Stimulated activated CD4-positive, alpha-beta T cell treated with anti-CD3 and anti-CD28 coated beads, TNF-alpha, amount 100 ng/mL, for 4 hours (primary cell): ENCODE measurements around the gene EHD3.

Experiments used
- DNase-seq, 3 experiments: peaks; one replicate each; pipeline ENCODE4 v3.0.0-alpha.2; 2020; ENCODE audit warnings: low read depth in 3 of 3

Gene EHD3

GRCh38 chr2:31236433-31237205 lies 2.7 kb downstream of the EHD3 start:
- DNase-seq = no peak

- DNase-seq = no peak
Observed at GRCh38 chr2:31237348-31238017, 3.5 kb downstream of the EHD3 start.

- no peak for DNase-seq
Observed at GRCh38 chr2:31238126-31238905, 4.4 kb downstream of the EHD3 start.

DNA sequence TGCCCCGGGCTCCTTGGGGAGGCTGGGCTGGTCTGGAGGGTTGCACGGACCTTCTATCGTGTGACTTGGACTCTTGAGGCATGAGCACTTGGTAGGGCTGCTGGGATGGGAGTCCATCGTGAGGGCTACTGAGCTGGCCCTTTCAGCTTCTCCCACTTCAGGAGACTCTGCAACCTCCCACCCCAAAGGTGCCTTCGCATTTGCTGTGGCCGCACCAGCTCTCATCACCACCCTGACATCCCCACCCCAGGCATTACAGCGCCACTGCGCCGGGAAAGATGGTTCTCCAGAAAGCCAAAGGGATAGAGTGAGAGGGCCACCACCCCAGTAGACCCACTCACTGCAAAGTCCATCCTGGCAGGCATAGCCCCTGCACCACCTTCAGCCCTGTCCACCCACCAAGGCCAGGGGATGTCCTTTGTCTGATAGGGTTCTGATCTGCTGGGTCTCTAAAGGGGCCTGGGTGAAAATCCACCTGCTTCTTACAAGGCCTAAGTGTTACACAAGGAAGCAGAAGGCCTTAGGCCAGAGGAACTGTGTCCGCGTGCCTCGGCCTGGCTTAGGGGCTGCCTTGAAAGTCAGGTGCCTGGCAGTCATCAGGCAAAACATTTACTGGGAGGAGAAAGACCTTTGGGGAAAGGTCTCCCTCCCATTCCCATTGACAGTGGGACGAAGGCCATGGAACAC lies 5.1 kb downstream of the EHD3 start:
- DNase-seq = no peak

- DNase-seq = no peak
Observed at GRCh38 chr2:31239593-31240177, 5.7 kb downstream of the EHD3 start.

DNA sequence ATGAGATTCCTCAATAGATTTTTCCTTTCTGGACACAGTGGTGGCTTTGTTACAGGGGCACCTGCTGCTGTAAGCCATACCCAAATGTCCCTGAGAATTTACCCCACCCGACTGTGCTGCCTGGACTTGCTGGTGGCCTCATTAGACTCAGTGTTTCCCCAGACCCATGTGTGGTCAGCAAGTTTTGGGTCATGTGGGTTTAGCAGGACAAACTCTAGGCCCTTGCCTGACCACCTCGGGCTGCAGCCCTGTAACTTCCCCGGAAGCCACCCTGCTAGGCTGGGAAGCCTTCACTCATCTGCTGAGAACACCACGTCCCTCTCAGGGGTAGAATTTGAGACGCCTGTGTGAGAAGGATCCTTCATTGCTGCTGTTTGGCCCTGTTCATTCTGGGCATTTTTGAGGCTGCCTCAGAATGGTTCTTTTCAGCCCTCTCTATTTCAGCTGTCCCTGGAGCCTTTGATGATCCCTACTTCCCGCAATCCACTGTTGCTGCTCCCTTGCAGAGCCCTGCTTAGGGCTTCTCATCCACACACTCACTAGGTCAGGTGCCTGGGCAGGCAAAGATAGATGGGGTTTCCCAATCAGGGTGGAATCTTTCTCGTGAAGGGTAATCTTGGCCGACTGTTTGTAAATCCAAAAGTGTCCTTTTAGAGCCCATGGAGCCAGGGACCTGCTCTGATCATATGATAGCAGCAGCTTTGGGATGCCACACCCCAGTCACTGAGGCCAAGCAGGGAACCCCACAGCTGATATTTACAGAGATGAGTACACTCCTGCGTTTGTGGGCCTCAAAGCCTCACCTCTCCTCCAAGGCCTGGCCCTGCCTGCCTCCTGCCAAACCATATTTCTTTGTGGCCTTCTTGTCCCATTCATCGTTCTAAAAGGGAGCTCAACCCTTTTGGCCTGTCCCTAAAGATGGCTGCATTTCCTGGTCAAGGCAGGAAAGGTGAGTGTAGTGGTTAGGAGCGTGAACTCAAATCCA lies 6.7 kb downstream of the EHD3 start:
- DNase-seq = no peak

GRCh38 chr2:31241625-31242270 lies 7.8 kb downstream of the EHD3 start:
- no peak for DNase-seq

DNA sequence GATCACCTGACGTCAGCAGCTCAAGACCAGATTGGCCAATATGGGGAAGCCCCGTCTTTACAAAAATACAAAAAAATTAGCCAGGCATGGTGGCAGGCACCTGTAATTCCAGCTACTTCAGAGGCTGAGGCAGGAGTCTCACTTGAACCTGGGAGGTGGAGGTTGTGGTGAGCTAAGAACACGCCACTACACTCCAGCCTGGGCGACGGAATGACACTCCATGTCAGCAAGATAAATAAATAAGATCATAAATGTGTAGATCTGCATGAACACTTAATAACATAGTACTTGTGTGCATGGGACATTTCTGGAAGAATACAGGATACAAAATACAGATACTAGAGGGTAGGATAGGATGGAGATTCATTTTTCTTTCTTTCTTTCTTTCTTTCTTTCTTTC lies 9.1 kb downstream of the EHD3 start:
- DNase-seq = no peak

DNA sequence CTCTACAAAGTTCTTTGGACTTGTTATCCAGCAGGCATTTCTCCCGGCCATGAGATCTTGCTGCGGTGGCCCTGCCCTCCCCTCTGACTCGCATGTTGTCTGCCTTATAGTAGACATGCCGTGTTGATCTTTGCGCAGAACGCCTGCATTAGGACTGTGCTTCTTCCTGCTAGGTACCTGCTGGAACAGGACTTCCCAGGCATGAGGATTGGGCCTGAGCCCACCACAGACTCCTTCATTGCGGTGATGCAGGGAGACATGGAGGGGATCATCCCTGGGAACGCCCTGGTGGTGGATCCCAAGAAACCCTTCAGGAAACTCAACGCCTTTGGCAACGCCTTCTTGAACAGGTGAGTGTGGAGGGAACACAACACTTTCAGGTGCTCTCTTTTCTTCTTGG lies 10.1 kb downstream of the EHD3 start:
- no peak for DNase-seq

DNA sequence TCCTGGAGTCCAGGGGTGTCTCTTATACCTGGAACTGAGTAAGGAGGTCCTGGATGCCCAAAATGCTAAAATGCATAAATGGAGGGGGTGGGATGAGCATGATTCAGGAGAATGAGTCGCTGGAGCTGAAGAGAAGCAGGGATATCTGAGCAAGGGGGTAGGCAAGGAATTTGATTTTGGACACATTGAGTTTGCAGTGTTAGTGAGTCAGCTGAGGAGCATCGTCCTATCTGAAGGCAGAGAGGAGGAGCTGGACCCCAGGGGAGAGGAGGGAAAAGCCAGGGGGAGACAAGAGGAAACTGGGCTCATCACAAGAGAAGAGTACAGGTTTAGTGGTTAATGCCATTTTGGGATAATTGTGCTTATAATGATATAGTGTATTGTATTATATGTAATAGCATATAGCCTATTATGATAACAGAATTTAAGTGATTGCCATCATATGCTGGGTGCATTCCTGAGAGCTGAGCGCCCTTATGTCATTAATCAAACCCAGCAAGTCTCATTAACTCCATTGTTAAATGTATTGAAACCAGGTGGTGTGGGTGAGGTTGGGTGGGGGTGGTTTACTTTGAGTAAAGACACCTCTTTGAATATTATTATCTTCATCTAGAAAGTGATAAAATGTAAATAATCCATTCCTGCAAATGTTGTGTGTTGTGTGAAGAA lies 12.4 kb downstream of the EHD3 start:
- DNase-seq = no peak

- DNase-seq = no peak
Observed at GRCh38 chr2:31247711-31248110, 13.8 kb downstream of the EHD3 start.

DNA sequence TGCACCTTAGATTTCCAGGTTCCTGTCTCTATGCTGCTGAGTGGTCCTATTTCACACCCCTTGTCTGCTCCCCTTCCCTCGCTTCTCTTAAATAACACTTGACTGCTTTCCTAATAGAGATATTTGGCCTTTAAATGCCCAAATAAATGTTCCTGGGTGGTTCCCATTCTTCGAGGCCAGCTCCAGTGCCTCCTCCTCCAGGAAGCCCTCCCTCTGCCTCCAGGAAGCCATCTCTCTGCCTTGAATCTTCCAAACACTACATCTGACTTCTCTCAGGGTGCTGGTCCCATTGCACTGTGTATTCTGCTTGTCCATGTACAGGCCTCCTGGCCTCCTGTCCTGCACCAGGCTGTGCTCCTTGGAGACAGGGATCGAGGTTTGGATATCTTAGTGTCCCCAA lies 14.2 kb downstream of the EHD3 start:
- DNase-seq = no peak

GRCh38 chr2:31249009-31249690 lies 15.2 kb downstream of the EHD3 start:
- DNase-seq = no peak

DNA sequence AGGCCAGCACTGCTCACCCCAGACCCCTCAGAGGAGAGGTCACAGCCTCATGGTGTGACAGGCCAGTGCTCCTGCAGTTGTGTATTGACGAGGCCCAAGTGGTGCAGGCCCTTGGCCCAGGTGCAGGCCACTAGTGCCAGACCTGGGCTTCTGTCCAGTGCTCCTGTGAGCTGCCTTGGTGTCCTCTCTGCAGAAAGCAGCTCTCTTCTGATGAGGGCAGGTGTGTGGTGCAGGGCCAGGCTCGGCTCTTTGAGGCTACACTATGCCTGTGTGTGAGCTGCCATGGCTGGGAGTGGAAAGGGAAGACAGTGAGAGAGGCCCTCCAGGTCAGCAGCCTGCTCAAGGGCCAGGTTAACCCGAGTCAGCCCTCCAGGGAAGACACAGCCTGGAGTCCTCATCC lies 17.1 kb downstream of the EHD3 start:
- DNase-seq = no peak

DNA sequence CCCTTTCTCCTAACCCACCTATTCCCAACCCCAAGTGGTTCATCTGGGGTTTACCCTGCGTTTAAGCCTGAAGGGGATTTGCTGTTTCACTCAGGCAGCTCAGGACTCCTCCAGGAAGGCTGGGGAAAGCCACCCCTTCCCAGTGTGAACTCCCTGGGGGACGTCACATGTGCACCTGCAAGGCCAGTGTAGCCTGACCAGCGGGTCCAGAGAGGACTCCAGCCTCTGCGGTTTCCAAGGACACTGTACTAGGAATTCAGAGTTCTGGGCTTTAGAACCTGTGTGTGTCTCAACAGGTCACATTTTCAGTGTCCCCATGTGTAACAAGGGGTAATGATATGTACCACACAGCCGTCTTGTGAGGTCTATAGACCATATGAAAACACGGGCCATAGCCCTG lies 17.9 kb downstream of the EHD3 start:
- DNase-seq = no peak

- no peak for DNase-seq
Observed at GRCh38 chr2:31253356-31254131, 19.6 kb downstream of the EHD3 start.

- DNase-seq = no peak
Observed at GRCh38 chr2:31254237-31255203, 20.6 kb downstream of the EHD3 start.
